WTC11 (cell line): ENCODE data around the gene TRPM7. TPM values are rescaled to one million over a fixed set of nuclear protein-coding genes. Genes with fewer than 3 reads are reported as not detected.

Experiments
- ELF4 ChIP-seq: sonication (generic); formaldehyde crosslinking; IDR thresholded peaks from 2 replicates; pipeline ENCODE4 v1.8.1; 2022; ENCODE audit warnings: low read depth, mild to moderate bottlenecking, moderate library complexity, missing genetic modification reagents
- FOXK1 ChIP-seq: sonication (generic); formaldehyde crosslinking; IDR thresholded peaks from 2 replicates; pipeline ENCODE4 v1.8.0; 2022; ENCODE audit warnings: mild to moderate bottlenecking, moderate library complexity, missing genetic modification reagents
- FOXP4 ChIP-seq: sonication (generic); formaldehyde crosslinking; IDR thresholded peaks from 2 replicates; pipeline ENCODE4 v1.8.0; 2022; ENCODE audit warnings: mild to moderate bottlenecking, missing genetic modification reagents
- GABPB1 ChIP-seq: sonication (generic); formaldehyde crosslinking; IDR thresholded peaks from 2 replicates; pipeline ENCODE4 v1.8.1; 2023; ENCODE audit warnings: mild to moderate bottlenecking, missing genetic modification reagents
- JAZF1 ChIP-seq: fragments of 250-450 bp; sonication (Bioruptor Pico); IDR thresholded peaks from 2 replicates; pipeline ENCODE4 v1.9.0; 2021; ENCODE audit warnings: moderate library complexity, mild to moderate bottlenecking, inconsistent platforms
- MAX ChIP-seq: sonication (generic); formaldehyde crosslinking; IDR thresholded peaks from 2 replicates; pipeline ENCODE4 v1.8.0; 2022; ENCODE audit warnings: mild to moderate bottlenecking, missing genetic modification reagents
- RORB ChIP-seq: fragments of 250-450 bp; sonication (Bioruptor Pico); IDR thresholded peaks from 2 replicates; pipeline ENCODE4 v1.9.0; 2021; ENCODE audit warnings: mild to moderate bottlenecking
- SOX15 ChIP-seq: fragments of 250-450 bp; sonication (Bioruptor Pico); IDR thresholded peaks from 2 replicates; pipeline ENCODE4 v1.9.0; 2021; ENCODE audit warnings: mild to moderate bottlenecking
- ZNF281 ChIP-seq: sonication (generic); formaldehyde crosslinking; IDR thresholded peaks from 2 replicates; pipeline ENCODE4 v1.8.0; 2023; ENCODE audit warnings: mild to moderate bottlenecking, missing genetic modification reagents
- ZNF317 ChIP-seq: sonication (generic); formaldehyde crosslinking; IDR thresholded peaks from 2 replicates; pipeline ENCODE4 v1.8.1; 2023; ENCODE audit warnings: low read depth, mild to moderate bottlenecking, moderate library complexity, missing genetic modification reagents, borderline replicate concordance
- ZNF396 ChIP-seq: fragments of 250-450 bp; sonication (Bioruptor Pico); IDR thresholded peaks from 2 replicates; pipeline ENCODE4 v1.8.0; 2021; ENCODE audit warnings: mild to moderate bottlenecking, moderate library complexity, borderline replicate concordance
- ZNF416 ChIP-seq: fragments of 250-450 bp; sonication (Bioruptor Pico); IDR thresholded peaks from 2 replicates; pipeline ENCODE4 v1.9.0; 2021; ENCODE audit warnings: mild to moderate bottlenecking, inconsistent platforms
- ZNF423 ChIP-seq: fragments of 250-450 bp; sonication (Bioruptor Pico); IDR thresholded peaks from 2 replicates; pipeline ENCODE4 v2.1.2; 2022; ENCODE audit warnings: mild to moderate bottlenecking, moderate library complexity
- ZNF532 ChIP-seq: fragments of 250-450 bp; sonication (Bioruptor Pico); IDR thresholded peaks from 2 replicates; pipeline ENCODE4 v1.9.0; 2021; ENCODE audit warnings: mild to moderate bottlenecking, borderline replicate concordance
- ZNF671 ChIP-seq: fragments of 250-450 bp; sonication (Bioruptor Pico); IDR thresholded peaks from 2 replicates; pipeline ENCODE4 v1.8.0; 2021; ENCODE audit warnings: mild to moderate bottlenecking
- total RNA-seq: library from RNA; stranded (reverse); gene quantifications from 3 replicates; pipeline ENCODE4 v1.2.3, GENCODE V29; 2021
- TF ChIP-seq, protein P1 (sequence below): fragments of 250-450 bp; sonication (Bioruptor Pico); IDR thresholded peaks from 2 replicates; pipeline ENCODE4 v1.9.0; 2021; ENCODE audit warnings: mild to moderate bottlenecking
- TF ChIP-seq, protein P2 (sequence below): sonication (generic); formaldehyde crosslinking; IDR thresholded peaks from 2 replicates; pipeline ENCODE4 v1.8.1; 2023; ENCODE audit warnings: mild to moderate bottlenecking, moderate library complexity, missing genetic modification reagents
- TF ChIP-seq, protein P3 (sequence below): fragments of 250-450 bp; sonication (Bioruptor Pico); conservative IDR thresholded peaks from 2 replicates; pipeline ENCODE4 v1.9.0; 2021; ENCODE audit warnings: mild to moderate bottlenecking
- TF ChIP-seq, protein P4 (sequence below): sonication (generic); formaldehyde crosslinking; IDR thresholded peaks from 2 replicates; pipeline ENCODE4 v1.8.1; 2023; ENCODE audit warnings: mild to moderate bottlenecking, missing genetic modification reagents, moderate library complexity
- TF ChIP-seq, protein P5 (sequence below): sonication (generic); formaldehyde crosslinking; IDR thresholded peaks from 2 replicates; pipeline ENCODE4 v1.8.0; 2023; ENCODE audit warnings: missing genetic modification reagents

TRPM7 gene
- total RNA-seq, 1 experiment from 2014 or later = 24.0 TPM

DNA sequence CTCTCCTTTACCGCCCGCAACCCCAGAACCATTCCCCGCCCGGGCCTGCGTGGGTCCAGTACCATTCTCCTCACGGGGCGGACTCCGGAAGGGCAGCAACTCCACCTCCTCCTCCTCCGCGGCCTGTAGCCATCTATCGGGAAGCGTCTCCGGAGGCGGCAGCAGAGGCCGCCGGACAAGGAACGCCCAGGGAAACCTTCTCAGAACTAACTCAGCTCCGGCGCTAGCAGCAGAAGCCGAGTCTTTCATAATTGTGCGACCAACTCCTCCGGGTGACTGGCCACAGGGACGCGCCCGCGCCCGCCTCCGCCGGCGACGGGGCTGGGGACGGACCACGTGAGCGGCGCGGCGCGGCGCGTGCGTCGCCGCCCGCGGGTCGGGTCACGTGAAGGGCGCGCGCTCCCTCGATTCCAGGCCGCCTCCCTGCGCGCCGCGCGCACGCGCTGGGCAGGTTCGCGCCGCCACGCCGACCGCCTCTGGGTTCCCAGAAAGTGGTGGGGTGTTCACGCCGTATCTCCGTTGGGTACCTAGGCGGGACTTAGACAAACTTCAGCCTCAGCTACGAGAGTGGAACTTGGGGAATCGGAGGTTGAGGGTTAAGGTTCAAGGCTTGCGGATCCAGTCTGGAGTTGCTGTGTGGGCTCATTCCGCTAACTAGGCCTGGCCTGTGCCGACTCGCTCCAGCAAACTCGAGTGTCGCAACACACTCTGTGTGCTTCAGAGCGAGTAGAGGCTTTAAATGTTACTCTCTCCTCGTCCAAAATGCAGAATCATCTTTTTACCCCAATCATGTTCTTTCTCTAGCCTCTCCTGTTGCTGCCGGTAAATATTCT, at the start of gene TRPM7 (continued):
- TF ChIP-seq GABPB1 (CRISPR knock-in tag) = no peak; the same call in 1 of the 2 replicates
- TF ChIP-seq, protein P1, sequence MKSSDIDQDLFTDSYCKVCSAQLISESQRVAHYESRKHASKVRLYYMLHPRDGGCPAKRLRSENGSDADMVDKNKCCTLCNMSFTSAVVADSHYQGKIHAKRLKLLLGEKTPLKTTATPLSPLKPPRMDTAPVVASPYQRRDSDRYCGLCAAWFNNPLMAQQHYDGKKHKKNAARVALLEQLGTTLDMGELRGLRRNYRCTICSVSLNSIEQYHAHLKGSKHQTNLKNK = no peak
- TF ChIP-seq RORB (CRISPR knock-in tag) = no peak
- no peak for TF ChIP-seq ZNF317 (CRISPR knock-in tag)
- TF ChIP-seq ZNF281 = no peak
- TF ChIP-seq ZNF396 = no peak; the same call in 1 of the 2 replicates
- TF ChIP-seq, protein P2, sequence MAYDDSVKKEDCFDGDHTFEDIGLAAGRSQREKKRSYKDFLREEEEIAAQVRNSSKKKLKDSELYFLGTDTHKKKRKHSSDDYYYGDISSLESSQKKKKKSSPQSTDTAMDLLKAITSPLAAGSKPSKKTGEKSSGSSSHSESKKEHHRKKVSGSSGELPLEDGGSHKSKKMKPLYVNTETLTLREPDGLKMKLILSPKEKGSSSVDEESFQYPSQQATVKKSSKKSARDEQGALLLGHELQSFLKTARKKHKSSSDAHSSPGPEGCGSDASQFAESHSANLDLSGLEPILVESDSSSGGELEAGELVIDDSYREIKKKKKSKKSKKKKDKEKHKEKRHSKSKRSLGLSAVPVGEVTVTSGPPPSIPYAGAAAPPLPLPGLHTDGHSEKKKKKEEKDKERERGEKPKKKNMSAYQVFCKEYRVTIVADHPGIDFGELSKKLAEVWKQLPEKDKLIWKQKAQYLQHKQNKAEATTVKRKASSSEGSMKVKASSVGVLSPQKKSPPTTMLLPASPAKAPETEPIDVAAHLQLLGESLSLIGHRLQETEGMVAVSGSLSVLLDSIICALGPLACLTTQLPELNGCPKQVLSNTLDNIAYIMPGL (CRISPR knock-in tag) = 0 out of 2 replicates have a peak, but pooled peaks have one; percentile 36
- TF ChIP-seq ZNF671 = no peak
- no peak for TF ChIP-seq ELF4
- TF ChIP-seq SOX15 = no peak
- TF ChIP-seq, protein P3, sequence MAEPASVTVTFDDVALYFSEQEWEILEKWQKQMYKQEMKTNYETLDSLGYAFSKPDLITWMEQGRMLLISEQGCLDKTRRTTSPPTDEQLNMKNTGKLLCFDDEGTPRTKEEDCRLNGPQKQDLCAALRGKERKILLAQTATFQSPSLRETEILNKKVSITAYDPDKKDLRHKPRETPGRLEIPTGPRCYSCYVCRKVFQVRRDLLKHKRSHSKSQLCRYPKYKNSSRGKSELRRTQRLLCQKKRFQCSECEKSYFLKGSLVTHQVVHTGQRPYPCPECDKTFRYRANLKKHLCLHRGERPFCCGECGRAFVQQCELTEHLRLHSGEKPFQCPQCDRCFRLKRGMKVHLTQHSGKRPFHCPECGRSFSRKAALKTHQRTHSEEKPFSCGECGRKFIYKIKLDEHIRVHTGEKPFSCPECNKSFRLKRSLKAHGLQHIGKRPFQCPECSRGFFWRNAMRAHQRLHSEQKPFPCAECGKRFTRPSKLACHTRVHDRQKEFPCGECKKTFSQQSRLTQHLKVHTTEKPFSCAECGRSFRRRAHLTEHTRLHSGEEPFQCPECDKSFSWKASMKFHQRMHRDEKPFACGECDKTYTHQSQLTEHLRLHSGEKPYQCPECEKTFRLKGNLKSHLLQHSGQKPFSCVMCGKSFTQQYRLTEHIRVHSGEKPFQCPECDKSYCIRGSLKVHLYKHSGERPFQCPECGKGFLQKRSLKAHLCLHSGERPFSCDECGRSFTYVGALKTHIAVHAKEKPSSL (CRISPR knock-in tag) = no peak
- TF ChIP-seq, protein P4, sequence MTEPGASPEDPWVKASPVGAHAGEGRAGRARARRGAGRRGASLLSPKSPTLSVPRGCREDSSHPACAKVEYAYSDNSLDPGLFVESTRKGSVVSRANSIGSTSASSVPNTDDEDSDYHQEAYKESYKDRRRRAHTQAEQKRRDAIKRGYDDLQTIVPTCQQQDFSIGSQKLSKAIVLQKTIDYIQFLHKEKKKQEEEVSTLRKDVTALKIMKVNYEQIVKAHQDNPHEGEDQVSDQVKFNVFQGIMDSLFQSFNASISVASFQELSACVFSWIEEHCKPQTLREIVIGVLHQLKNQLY = no peak
- TF ChIP-seq, protein P5, sequence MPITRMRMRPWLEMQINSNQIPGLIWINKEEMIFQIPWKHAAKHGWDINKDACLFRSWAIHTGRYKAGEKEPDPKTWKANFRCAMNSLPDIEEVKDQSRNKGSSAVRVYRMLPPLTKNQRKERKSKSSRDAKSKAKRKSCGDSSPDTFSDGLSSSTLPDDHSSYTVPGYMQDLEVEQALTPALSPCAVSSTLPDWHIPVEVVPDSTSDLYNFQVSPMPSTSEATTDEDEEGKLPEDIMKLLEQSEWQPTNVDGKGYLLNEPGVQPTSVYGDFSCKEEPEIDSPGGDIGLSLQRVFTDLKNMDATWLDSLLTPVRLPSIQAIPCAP (CRISPR knock-in tag) = peak; percentile 78
- TF ChIP-seq ZNF423 (CRISPR knock-in tag) = no peak
- no peak for TF ChIP-seq ZNF532
- peak; percentile 86; the same call in 1 of the 2 replicates for TF ChIP-seq MAX (CRISPR knock-in tag)
- TF ChIP-seq JAZF1 (CRISPR knock-in tag) = no peak
- TF ChIP-seq FOXK1 (CRISPR knock-in tag) = peak; percentile 70
- TF ChIP-seq ZNF416 (CRISPR knock-in tag) = peak; percentile 18; the same call in 1 of the 2 replicates
- peak; percentile 98 for TF ChIP-seq FOXP4 (CRISPR knock-in tag)
